Stimulated activated CD4-positive, alpha-beta T cell treated with anti-CD3 and anti-CD28 coated beads, Interleukin-12 subunit alpha, Interleukin-12 subunit beta, amount 100 ng/mL, for 4 hours (primary cell): Measurements from ENCODE around the gene TMPRSS11E.
"Not testable (repeated sequence)": the region's sequence is repeated elsewhere in the genome, so short reads cannot be mapped to it uniquely, and the experiment has no call there.

Experiments
- DNase-seq: peaks from one replicate; pipeline ENCODE4 v3.0.0-alpha.2; 2020

The TMPRSS11E gene, protein sequence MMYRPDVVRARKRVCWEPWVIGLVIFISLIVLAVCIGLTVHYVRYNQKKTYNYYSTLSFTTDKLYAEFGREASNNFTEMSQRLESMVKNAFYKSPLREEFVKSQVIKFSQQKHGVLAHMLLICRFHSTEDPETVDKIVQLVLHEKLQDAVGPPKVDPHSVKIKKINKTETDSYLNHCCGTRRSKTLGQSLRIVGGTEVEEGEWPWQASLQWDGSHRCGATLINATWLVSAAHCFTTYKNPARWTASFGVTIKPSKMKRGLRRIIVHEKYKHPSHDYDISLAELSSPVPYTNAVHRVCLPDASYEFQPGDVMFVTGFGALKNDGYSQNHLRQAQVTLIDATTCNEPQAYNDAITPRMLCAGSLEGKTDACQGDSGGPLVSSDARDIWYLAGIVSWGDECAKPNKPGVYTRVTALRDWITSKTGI

DNA sequence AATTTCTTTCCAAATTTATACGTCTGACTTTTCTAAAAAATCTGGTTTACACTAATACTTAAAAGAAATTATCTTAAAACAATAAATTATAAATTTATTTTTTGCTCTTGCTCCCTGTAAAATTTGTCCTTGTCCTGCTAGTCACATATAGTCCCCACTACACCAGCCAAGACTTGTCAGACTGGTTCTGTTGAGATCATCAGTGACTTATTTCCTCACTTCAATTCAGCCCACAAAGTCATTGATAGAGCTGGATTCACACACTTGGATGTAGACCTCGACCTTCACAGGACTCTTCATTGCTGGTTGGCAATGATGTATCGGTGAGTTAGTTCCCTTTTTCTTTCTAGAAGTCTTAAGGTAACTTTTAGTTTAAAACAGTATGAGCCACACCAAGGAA lies at the start of gene TMPRSS11E:
Gene TMPRSS11E (plus strand): TSS at position 263 of the 400 bp plus-strand sequence. CDS start 50 bp downstream, at position 313.
- no peak for DNase-seq

DNA sequence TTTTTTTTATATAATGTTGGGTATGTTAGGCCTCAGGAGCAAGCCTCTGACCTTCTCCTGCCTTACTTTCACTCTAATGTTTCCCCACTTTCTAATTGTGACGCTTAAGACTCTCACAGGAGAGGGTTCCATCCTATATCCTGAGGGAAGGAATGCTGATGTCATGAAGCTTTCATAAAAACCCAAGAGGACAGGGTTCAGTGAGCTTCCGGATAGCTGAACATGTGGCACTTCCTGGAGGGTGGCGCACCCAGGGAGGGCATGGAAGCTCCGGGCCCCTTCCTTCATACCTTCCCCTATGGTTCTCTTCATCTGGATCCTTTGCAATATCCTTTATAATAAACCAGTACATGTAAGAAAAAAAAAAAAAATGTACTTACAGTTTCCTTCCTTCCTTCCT lies 48.0 kb upstream of the TMPRSS11E start:
- DNase-seq, result no peak

DNA sequence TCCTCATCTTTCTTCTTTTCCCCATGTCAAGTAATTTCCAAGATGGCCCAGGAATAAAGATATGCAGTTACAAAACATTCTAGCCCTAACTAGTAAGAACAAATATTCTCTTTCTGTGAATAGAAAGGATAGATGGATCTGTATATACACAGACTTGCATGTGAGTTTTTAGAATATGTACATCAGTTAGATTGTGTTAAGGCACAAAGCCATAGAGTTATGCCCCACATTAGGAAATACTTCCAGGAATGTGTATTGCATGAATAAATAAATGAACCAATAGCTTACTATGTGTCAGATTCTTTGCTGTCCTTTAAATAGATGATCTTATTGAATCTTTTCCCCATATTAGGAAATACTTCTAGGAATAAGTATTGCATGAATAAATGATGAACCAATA lies 46.0 kb upstream of the TMPRSS11E start:
- DNase-seq, result no peak

DNA sequence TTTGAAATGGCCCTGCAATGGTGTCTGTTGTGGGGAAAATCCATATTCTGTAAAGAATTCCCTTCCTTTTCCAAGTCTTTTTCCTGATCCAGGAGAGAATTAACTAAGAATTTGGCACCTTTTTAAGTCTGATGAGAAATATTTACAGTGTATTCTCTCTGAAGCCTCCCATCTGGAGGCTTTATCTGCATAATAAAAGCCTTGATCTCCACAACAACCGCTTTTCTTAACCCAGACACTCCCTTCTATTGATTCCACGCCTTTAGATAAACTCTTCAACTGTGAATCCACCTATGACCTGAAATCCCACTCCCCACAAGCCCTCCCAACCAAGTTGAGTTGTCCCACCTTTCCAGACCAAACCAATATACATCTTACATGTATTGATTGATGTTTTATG lies 43.1 kb upstream of the TMPRSS11E start:
- DNase-seq, result no peak

GRCh38 chr4:68405718-68406478 lies 41.4 kb upstream of the TMPRSS11E start:
- not testable (repeated sequence) for DNase-seq

DNA sequence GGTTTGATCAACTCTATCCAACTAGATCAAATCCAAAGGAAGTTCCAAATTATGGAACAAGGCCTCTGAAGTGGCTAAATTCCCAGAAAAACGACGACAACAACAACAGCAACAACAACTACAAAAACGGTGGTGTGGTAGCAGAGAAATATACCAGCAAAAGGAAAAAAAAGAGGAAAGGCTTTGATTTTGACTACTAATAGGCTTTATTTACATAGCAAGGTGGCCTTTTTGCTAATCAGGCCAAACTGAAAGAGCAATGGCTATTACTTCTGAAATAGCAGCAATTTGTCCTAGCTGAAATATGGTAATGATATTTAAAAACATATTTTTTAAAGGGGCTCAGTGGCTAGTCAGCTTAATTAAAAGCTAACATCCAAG lies 40.8 kb upstream of the TMPRSS11E start:
- no peak for DNase-seq

DNA sequence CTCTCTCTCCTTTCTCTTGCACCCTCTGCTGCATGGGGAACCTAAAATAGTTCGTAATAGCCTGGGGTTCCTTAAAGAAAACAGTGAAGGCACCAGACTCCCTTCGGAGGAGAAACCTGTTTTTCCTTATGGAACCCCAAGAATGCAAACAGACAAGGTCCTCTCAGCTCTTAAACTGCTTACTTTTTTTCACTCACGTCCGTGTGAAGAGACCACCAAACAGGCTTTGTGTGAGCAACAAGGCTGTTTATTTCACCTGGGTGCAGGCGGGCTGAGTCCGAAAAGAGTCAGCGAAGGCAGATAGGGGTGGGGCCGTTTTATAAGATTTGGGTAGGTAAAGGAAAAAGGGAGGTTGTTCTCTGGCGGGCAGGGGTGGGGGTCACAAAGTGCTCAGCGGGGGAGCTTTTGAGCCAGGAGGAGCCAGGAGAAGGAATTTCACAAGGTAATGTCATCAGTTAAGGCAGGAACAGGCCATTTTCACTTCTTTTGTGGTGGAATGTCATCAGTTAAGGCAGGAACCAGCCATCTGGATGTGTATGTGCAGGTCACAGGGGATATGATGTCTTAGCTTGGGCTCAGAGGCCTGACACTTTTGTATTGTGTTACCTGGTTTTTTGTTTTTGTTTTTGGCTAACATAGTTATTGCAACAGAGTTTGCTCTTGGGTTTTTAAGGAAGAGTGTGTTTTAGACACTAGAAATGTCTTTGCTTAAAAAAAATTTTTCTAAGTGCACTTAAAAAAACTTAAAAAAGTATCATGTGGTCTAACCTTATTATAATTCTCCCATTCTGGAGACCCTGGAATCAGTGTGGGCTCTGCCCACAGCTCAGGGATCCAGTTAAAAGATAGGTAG lies 40.0 kb upstream of the TMPRSS11E start:
- DNase-seq, result not testable (repeated sequence)

DNA sequence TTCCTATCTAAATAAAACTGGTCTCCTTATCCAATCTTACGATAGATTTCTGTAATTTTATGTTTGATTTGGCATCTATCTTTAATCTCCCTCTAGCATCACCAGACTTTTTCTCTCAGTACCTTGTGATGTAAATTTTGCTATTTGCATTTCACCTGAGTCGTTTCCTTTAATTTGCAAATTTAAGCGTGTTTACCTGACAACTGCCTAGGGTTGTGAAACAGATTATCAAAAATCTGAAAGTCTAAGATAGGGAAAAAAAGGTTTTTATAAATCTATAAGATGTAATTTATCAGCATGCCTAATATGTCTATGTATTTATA lies 39.4 kb upstream of the TMPRSS11E start:
- DNase-seq, result no peak

DNA sequence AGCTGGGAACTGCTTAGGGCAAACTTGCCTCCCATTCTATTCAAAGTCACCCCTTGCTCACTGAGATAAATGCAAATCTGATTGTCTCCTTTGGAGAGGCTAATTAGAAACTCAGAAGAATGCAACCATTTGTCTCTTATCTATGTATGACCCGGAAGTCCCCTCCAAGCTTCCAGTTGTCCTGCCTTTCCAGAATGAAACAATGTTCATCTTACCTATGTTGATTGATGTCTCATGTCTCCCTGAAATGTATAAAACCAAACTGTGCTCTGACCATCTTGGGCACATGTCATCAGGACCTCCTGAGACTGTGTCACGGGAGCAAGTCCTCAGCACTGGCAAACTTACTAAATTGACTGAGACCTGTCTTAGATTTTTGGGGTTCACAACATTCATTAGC lies 37.1 kb upstream of the TMPRSS11E start:
- no peak for DNase-seq

- no peak for DNase-seq
These were observed 36.6 kb upstream of the TMPRSS11E start for GRCh38 chr4:68410643-68411042.

- DNase-seq, result not testable (repeated sequence)
These were observed 35.2 kb upstream of the TMPRSS11E start for GRCh38 chr4:68412031-68412430.

GRCh38 chr4:68416591-68416990 lies 30.7 kb upstream of the TMPRSS11E start:
- no peak for DNase-seq

DNA sequence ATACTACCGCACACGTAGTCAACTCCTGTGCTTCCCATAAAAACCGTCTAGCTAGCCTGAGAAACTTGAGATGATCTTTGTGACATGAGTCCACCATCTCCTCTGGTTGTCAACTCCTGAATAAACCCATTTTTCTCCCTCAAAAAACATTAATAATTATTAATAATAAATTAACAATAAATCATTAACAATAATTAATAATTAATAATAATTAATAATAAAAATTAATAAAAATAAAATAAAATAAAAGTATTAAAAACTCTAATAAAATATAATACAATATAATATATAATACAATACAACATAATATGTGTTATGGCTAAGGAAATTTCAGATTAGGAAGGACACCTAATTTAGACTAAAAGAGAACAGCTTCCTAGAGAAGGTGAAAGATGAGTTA lies 20.7 kb upstream of the TMPRSS11E start:
- no peak for DNase-seq

- DNase-seq, result no peak
These were observed 16.9 kb upstream of the TMPRSS11E start for GRCh38 chr4:68430337-68430736.

GRCh38 chr4:68432320-68432719 lies 14.9 kb upstream of the TMPRSS11E start:
- no peak for DNase-seq

- no peak for DNase-seq
These were observed 13.7 kb upstream of the TMPRSS11E start for GRCh38 chr4:68433582-68433981.

- no peak for DNase-seq
These were observed 13.0 kb upstream of the TMPRSS11E start for GRCh38 chr4:68434277-68434676.

- no peak for DNase-seq
These were observed 12.4 kb upstream of the TMPRSS11E start for GRCh38 chr4:68434836-68435235.

- no peak for DNase-seq
These were observed 2.2 kb upstream of the TMPRSS11E start for GRCh38 chr4:68445111-68445510.

GRCh38 chr4:68451246-68452211 lies 4.3 kb downstream of the TMPRSS11E start:
- DNase-seq, result no peak

- no peak for DNase-seq
These were observed 12.8 kb downstream of the TMPRSS11E start for GRCh38 chr4:68460085-68460484.

DNA sequence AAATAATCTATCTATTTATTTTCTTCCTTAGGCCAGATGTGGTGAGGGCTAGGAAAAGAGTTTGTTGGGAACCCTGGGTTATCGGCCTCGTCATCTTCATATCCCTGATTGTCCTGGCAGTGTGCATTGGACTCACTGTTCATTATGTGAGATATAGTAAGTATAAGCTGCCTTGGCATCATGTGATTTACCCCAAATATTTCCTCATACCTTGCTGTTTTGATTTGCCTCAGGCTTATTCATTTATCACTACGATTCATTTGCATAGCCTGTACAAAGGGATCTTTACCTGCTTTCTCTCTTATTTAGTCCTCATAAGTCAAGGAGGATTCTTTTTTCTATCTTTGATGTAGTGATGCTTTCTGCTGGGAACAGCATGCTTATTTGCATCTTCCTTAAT lies 14.5 kb downstream of the TMPRSS11E start:
- DNase-seq, result no peak
